Stimulated activated CD4-positive, alpha-beta T cell treated with anti-CD3 and anti-CD28 coated beads, Interleukin-12 subunit alpha, Interleukin-12 subunit beta, amount 100 ng/mL, for 24 hours (primary cell): ENCODE results near the gene C1QTNF5.

Experiments used
- DNase-seq, 2 experiments: peaks; one replicate each; pipeline ENCODE4 v3.0.0-alpha.2; 2020; ENCODE audit warnings: low read depth in 2 of 2

Gene C1QTNF5

DNA sequence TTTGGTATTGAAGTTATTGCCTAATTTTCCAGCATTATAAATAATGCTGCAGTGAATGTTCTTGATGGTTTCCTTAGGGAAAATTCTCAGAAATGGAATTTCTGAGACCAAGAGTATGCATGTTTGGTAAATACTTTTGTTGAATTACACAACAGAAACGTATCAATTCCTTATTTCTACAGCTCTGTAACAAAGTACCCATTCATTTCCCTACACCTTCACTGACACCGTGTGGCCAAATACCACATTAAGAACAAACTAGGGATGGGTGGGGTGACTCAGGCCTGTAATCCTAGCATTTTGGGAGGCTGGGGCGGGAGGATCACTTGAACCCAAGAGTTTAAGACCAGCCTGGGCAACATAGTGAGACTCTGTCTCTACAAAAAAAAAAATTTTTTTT lies 45.5 kb downstream of the C1QTNF5 start:
- DNase-seq = no peak

DNA sequence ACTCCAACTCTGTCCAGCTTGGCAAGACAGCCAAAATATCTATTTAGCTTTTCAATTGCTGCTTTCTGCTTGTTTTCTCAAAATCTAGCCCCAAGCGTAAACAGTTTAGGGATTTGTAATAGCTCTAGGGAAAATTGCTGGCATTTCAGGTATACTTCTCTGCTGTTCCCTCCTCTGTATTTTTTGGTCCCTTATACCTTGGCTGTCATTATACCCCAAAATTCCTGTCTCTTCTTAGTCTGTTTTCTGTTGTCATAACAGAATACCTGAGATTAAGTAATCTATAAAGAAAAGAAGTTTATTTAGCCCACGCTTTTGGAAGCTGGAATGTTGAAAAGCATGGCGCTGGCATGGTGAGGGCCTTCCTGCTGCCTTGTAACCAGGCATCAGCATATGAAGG lies 47.2 kb downstream of the C1QTNF5 start:
- DNase-seq = no peak

DNA sequence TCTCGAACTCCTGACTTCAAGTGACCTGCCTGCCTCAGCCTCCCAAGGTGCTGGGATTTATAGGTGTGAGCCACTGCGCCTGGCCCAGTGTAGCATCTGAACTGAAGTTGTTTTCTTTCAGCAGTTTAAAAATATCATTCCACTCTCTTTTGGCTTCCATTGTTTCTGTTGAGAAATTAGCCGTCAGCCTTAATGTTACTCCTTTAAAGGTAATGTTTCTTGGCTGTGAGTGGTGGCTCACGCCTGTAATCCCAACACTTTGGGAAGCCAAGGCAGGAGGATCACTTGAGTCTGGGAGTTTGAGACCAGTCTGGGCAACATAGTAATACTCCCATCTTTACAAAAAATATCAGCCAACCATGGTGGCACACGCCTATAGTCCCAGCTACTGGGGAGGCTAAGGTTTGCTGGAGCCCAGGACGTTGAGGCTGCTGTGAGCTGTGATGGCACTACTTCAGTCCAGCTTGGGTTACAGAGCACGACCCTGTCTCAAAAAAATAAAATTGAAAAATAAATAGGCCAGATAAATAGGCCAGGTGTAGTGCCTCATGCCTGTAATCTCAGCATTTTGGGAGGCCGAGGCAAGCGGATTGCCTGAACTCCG lies 49.7 kb downstream of the C1QTNF5 start:
- no peak for DNase-seq
